ENCODE data around the gene PDE7B. TPM values are rescaled to one million over a fixed set of nuclear protein-coding genes. Genes with fewer than 3 reads are reported as not detected.

The PDE7B gene
- total and polyA plus RNA-seq, 9 of the 15 experiments (the other 6 are each of a cell fraction or from before 2014, with no cell fraction given): 0.01 TPM; not detected in 8

DNA sequence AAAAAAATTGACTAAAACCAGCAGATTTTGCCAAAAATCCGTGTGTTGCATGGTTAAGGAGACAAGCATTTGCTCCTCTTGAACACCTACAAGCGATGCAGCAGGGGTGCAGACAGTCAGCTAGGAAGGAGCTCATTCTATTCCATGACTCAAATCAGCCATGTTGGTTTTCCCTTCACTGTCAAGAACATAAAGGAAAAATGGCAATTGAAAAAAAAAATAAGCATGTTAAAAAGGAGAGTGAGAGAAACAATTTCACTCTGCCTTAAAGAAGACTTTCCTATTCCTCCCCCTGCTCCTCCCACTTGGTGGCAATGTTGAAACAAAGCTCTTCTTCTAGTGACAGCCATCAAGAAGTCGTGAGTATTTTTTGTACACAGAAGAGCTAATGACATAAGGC, 283.2 kb downstream of the PDE7B start:
- intact Hi-C loops (cut with micrococcal nuclease) (no loop called here), in situ Hi-C loops (cut with MboI) (no loop called here)
- no peak overlapping the region for H2AFZ ChIP-seq (ENCODE audit: low read depth, low read length)
- H4K20me1 ChIP-seq (replicated peaks; ENCODE audit: control insufficient read depth, insufficient read depth, low read length): no peaks in the 10 kb centered on the region
- no peak overlapping the region for H3K27ac ChIP-seq (ENCODE audit: extremely low read depth, low read depth, low read length)
- H3K9me3 ChIP-seq (replicated peaks; ENCODE audit: control insufficient read depth, insufficient read depth, low read depth, low read length): no peaks in the 10 kb centered on the region
- TF ChIP-seq, protein P1, sequence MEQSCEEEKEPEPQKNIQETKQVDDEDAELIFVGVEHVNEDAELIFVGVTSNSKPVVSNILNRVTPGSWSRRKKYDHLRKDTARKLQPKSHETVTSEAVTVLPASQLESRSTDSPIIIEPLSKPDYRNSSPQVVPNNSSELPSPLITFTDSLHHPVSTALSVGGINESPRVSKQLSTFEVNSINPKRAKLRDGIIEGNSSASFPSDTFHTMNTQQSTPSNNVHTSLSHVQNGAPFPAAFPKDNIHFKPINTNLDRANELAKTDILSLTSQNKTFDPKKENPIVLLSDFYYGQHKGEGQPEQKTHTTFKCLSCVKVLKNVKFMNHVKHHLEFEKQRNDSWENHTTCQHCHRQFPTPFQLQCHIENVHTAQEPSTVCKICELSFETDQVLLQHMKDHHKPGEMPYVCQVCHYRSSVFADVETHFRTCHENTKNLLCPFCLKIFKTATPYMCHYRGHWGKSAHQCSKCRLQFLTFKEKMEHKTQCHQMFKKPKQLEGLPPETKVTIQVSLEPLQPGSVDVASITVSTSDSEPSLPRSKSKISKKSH (CRISPR knock-in tag; IDR thresholded peaks at IDR 0.05): no peak
- TF ChIP-seq, protein P2, sequence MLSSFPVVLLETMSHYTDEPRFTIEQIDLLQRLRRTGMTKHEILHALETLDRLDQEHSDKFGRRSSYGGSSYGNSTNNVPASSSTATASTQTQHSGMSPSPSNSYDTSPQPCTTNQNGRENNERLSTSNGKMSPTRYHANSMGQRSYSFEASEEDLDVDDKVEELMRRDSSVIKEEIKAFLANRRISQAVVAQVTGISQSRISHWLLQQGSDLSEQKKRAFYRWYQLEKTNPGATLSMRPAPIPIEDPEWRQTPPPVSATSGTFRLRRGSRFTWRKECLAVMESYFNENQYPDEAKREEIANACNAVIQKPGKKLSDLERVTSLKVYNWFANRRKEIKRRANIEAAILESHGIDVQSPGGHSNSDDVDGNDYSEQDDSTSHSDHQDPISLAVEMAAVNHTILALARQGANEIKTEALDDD (IDR thresholded peaks at IDR 0.05): no peak
- TF ChIP-seq MCM2 (IDR thresholded peaks at IDR 0.05; ENCODE audit: low read depth) (no peak), ZNF507 (tag; conservative IDR thresholded peaks at IDR 0.05) (no peak), PTTG1 (tag; IDR thresholded peaks at IDR 0.05; ENCODE audit: low read depth) (no peak), MYNN (IDR thresholded peaks at IDR 0.05) (no peak), MYNN (CRISPR knock-in tag; IDR thresholded peaks at IDR 0.05) (no peak)
- TF ChIP-seq, protein P3, sequence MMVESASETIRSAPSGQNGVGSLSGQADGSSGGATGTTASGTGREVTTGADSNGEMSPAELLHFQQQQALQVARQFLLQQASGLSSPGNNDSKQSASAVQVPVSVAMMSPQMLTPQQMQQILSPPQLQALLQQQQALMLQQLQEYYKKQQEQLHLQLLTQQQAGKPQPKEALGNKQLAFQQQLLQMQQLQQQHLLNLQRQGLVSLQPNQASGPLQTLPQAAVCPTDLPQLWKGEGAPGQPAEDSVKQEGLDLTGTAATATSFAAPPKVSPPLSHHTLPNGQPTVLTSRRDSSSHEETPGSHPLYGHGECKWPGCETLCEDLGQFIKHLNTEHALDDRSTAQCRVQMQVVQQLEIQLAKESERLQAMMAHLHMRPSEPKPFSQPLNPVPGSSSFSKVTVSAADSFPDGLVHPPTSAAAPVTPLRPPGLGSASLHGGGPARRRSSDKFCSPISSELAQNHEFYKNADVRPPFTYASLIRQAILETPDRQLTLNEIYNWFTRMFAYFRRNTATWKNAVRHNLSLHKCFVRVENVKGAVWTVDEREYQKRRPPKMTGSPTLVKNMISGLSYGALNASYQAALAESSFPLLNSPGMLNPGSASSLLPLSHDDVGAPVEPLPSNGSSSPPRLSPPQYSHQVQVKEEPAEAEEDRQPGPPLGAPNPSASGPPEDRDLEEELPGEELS (CRISPR knock-in tag; IDR thresholded peaks at IDR 0.05; ENCODE audit: borderline replicate concordance): no peak
- H3K79me2 ChIP-seq (ENCODE audit: control insufficient read depth, insufficient read depth, low read length): no peaks in the 10 kb centered on the region
- FAIRE-seq (no peak), ATAC-seq (no peak), DNase-seq (ENCODE audit: extremely low read depth in 1 of 4, low spot score in 3 of 4) (no peak)
- no peak overlapping the region for H3K9ac ChIP-seq (ENCODE audit: insufficient read depth in 1 of 2, low read depth in 2 of 2, low read length in 2 of 2)
- H3K4me3 ChIP-seq: no peak overlapping the region
- no peak overlapping the region for H3K4me2 ChIP-seq (ENCODE audit: insufficient read depth, low read length)
- no peaks in the 10 kb centered on the region for H3K9me1 ChIP-seq (ENCODE audit: control insufficient read depth, insufficient read depth, low read length)
- WGBS (ENCODE audit: insufficient coverage, low coverage, missing lambda C conversion rate): 0% methylated on average over 3 of the region's 3 CpGs
- ChIA-PET CTCF (ENCODE audit: low intra/inter-chr PET ratio) (no interaction called here), POLR2A (interaction anchor here (0.7 to 1.1 kb wide), 3 partner anchors 11 to 397 kb away, joined by 3 read pairs; no protein-coding TSS in a partner anchor)
- H3K27me3 ChIP-seq (ENCODE audit: control insufficient read depth in 2 of 2, insufficient read depth in 2 of 2, low read length in 2 of 2): no peaks in the 10 kb centered on the region
- H3K4me1 ChIP-seq (replicated peaks in 1 of 2; ENCODE audit: control insufficient read depth in 2 of 2, insufficient read depth in 2 of 2, low read length in 2 of 2): no peaks in the 10 kb centered on the region
- BruUV-seq (replicated peaks): no TSS peak
- H3K36me3 ChIP-seq (ENCODE audit: control insufficient read depth, insufficient read depth, low read length): no peaks in the 10 kb centered on the region
